ENCODE results near the gene DRP2.
"Not testable (repeated sequence)": the region's sequence is repeated elsewhere in the genome, so short reads cannot be mapped to it uniquely, and the experiment has no call there.

The DRP2 gene

DNA sequence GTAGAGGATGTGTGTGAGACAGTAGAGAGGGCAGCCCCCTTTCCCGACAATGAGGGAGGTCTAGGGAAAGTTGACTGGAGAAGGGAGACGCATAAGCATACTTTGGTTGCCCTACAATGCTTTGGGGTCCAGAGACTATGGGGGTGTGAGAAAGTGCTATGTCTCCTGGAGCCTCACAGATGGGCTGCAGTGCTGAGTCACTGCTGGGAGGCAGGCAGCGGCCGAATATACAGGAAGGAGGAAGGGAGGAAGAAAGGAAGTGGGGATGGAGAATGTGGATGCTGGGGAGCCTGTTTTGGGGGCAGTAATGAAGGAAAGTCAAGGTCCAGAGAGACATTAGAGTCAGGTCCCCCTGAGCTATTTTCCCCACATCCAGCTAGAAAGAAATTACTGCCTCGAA lies 12.7 kb downstream of the DRP2 start:
- DNase-seq (ENCODE audit: low spot score), result no peak

DNA sequence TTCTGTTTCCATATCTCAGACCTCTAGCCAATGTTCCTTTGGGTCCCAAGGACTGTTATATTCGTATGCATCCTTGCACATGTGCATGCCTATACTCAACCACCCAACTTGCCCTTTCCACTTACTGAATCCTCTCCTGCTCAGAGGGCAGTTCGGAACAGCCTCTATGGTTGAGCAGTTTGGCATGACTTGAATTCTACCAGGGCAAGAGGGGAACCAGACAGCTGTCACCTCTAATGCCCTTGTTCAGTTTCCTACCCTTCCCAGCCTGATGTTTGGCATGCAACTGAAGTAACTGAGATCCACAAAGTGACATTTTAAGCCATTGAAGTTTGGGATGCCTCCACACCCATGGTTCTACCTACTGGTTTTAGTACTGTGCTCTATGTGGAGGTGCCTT lies 17.5 kb downstream of the DRP2 start:
- no peak for DNase-seq (ENCODE audit: low spot score)

DNA sequence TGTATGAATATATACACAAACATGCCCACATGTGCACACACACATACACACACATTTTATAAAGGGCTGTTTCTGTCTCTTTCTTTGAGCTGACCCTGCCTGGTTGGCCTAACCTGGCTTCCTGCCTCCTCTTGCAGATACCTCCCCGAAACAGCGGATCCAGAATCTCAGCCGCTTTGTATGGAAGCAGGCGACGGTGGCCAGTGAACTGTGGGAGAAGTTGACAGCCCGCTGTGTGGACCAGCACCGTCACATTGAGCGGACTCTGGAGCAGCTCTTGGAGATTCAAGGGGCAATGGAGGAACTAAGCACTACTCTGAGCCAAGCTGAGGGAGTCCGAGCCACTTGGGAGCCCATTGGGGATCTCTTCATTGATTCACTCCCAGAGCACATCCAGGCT lies 21.9 kb downstream of the DRP2 start:
- no peak for DNase-seq (ENCODE audit: low spot score)

GRCh38 chrX:101252634-101253033 lies 33.0 kb downstream of the DRP2 start:
- DNase-seq (ENCODE audit: low spot score), result peak; percentile 43

GRCh38 chrX:101257448-101258258 lies 38.1 kb downstream of the DRP2 start:
- DNase-seq (ENCODE audit: low spot score), result no peak

DNA sequence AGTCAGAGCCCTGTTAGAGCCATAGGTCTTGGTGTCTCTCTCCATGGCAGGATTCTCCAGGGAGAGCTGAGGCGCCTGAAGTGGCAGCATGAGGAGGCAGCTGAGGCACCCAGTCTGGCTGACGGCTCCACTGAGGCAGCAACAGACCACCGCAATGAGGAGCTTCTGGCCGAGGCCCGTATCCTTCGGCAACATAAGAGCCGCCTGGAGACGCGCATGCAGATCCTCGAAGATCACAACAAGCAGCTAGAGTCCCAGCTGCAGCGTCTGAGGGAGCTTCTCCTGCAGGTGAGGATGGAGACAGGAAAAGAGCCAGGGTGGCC lies 38.6 kb downstream of the DRP2 start:
- no peak for DNase-seq (ENCODE audit: low spot score)

- peak; percentile 22 for DNase-seq (ENCODE audit: low spot score)
These were observed 40.8 kb downstream of the DRP2 start for GRCh38 chrX:101260435-101260834.

DNA sequence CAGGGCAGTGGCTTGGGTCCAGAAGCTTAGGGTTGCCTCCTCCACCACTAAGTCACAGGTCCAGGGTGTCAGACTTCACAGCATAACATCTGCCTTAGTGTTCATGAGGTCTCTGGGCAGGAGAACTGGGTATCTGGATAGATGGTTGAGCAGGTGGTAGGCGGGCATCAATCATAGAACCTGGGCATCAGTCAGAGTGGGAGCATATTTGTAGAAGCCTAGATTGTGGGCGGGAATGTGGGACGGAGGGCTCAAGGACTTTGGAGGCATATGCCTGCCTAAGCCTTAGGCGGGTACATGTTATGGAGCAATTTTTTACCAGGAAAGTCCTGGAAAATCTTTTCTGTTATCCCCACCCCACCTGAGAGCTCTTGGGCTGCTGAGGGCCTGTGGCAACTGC lies 43.0 kb downstream of the DRP2 start:
- DNase-seq (ENCODE audit: low spot score), result no peak

DNA sequence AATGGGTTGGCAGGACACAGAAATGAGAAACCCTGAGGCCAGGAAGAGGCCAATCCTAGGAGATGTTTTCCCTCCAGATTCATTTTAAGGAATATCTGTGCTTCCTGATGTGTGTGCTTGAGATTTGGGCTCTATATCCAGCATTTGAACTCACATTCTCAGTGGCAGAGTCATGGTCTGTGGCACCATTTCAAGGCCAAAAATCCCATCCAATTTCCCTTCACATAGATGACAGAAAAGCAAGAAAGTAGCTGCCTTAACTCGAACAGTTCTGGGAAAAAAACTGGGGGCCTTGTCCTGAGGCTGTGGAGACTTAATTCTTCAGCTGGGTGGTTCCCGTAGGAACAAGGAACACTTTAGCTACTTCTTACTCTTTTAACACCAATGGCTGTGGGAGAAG lies 44.2 kb downstream of the DRP2 start:
- DNase-seq (ENCODE audit: low spot score), result peak; percentile 21

DNA sequence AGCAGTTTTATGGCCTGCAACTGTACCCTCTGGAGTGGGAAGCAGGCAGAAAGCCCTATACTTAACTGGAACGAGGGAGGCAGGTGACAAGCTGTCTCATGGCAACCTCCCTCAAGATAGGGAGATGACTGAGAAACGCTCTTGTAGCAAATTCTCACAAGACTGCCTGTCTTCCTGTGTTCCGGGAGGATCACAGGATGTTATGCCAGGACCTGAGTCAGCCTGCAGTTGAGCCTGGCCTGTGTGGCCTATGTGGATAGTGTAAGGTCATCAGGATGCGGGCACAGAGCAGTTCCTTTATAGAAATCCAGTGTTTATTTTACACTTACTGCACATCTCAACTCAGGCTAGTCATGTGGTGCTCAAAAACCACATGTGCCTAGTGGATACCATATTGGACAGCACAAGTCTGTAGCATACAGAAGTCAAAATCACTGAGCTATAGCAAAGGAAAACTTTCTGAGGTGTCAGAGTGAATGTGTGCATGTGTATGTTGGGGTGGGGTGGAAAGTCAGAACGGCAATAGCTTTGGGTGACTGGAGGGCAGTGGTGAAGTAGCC lies 46.4 kb downstream of the DRP2 start:
- DNase-seq (ENCODE audit: low spot score), result peak; percentile 29

GRCh38 chrX:101274198-101274597 lies 54.6 kb downstream of the DRP2 start:
- no peak for DNase-seq (ENCODE audit: low spot score)

GRCh38 chrX:101276238-101276637 lies 56.7 kb downstream of the DRP2 start:
- no peak for DNase-seq (ENCODE audit: low spot score)

- DNase-seq (ENCODE audit: low spot score), result peak; percentile 24
These were observed 67.8 kb downstream of the DRP2 start for GRCh38 chrX:101287402-101287801.

DNA sequence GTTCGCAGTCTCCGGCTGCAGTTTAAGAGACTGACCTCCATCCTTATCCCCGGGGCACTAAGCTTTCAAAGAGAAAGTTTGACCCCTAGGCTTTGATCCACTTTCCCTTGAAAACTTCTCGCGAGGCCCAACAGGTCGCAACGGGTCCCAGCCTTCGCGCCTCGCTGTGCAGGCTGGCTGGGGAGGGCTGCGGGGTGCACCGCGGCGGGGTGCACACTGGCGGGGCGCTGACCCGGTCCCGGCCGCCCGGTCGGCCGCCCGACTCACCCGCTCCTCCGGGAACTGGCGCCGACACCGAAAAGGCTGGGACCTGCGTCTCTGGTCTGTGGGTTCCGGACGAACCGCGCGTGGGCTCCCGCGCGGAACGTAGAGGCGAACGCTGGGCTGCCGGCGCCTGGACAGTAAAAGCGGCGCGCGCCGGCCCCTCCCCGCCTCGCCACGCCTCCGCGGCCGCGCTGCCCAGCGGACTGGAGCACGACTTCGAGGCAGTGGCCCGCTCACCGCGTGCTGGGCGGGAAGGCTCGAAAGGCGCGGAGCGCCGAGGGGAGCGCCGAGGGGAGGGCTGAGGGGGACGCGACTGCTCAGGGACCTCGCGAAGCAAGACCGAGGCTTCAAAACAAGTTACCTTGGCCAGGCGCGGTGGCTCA lies 71.5 kb downstream of the DRP2 start, which contains the start of gene TAF7L:
Gene TAF7L (minus strand): TSS at position 378 of the 647 bp plus-strand sequence. CDS start 3,791 bp downstream, outside the sequence.
- peak; percentile 30 for DNase-seq (ENCODE audit: low spot score)

GRCh38 chrX:101295603-101296002 lies 76.0 kb downstream of the DRP2 start:
- not testable (repeated sequence) for DNase-seq (ENCODE audit: low spot score)

GRCh38 chrX:101303790-101304189 lies 84.2 kb downstream of the DRP2 start:
- DNase-seq (ENCODE audit: low spot score), result no peak

Measured in AG20443 (cell line).